GM12878 (cell line): ENCODE data around the gene DDR2.

Experiments
- ATF7 ChIP-seq: fragments of 450-650 bp; IDR thresholded peaks from 2 replicates; pipeline ENCODE4 v1.6.1; 2016; ENCODE audit warnings: low read depth, mild to moderate bottlenecking
- CTCF ChIP-seq, 3 experiments: IDR thresholded peaks in 2 of 3; conservative IDR thresholded peaks in 1 of 3; 2 replicates each; pipeline ENCODE4 v1.5.1; 2011; ENCODE audit warnings: low read depth in 3 of 3, low read length in 3 of 3, mild to moderate bottlenecking in 3 of 3, control low read depth in 2 of 3, moderate library complexity in 2 of 3, inconsistent platforms in 1 of 3, mixed read lengths in 1 of 3; ENCODE audit not compliant: control insufficient read depth in 2 of 3, insufficient read depth in 1 of 3; ENCODE audit errors: extremely low read depth in 1 of 3
- ETV6 ChIP-seq, 2 experiments: fragments of 450-650 bp in 1 of 2; IDR thresholded peaks in 1 of 2; conservative IDR thresholded peaks in 1 of 2; 2 replicates each; pipeline ENCODE4 v1.6.1; 2014; ENCODE audit warnings: antibody characterized with exemption in 1 of 2, borderline replicate concordance in 1 of 2, low read depth in 1 of 2, mild to moderate bottlenecking in 1 of 2, moderate library complexity in 1 of 2
- HCFC1 ChIP-seq: fragments of 150-350 bp; IDR thresholded peaks from 2 replicates; pipeline ENCODE4 v1.6.1; 2014; ENCODE audit warnings: low read length
- MAX ChIP-seq: IDR thresholded peaks from 2 replicates; pipeline ENCODE4 v1.6.1; 2012; ENCODE audit warnings: low read depth, low read length, improper control_type of control experiment
- STAT3 ChIP-seq: IDR thresholded peaks from 2 replicates; pipeline ENCODE4 v1.6.1; 2011; ENCODE audit warnings: low read depth, low read length, improper control_type of control experiment
- TAF1 ChIP-seq: IDR thresholded peaks from 2 replicates; pipeline ENCODE4 v1.6.1; 2011; ENCODE audit warnings: mild to moderate bottlenecking, low read depth, low read length, borderline replicate concordance
- USF2 ChIP-seq: IDR thresholded peaks from 2 replicates; pipeline ENCODE4 v1.6.1; 2011; ENCODE audit warnings: low read depth, low read length, improper control_type of control experiment, borderline replicate concordance
- TF ChIP-seq, protein P1 (sequence below): fragments of 450-650 bp; IDR thresholded peaks from 2 replicates; pipeline ENCODE4 v1.6.1; 2016; ENCODE audit warnings: mild to moderate bottlenecking

DNA sequence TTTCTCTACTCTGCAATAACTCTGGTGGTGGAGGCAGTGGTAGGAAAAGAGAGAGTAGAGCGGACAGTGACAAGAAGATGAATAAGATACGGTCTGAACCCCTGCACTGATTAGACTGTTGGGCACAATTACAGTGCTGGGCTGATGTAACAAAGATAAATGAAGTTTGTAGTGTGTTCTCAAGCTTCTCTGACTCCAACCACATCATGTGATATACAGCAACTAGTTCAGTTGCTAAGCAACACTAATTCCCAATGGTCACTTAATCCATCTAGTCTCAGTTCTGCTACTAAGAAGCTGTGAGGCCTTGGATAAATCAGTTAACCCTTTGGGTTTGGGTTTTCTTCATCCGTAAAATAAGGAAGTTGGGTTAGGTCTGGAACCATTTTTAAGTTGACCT, 17.3 kb downstream of the DDR2 start:
- TF ChIP-seq ATF7, result no peak
- TF ChIP-seq MAX, result no peak
- no peak for TF ChIP-seq CTCF (IDR thresholded peaks at IDR 0.05 in 2 of 3, conservative IDR thresholded peaks at IDR 0.05 in 1 of 3; ENCODE audit: control insufficient read depth in 2 of 3, extremely low read depth in 1 of 3, insufficient read depth in 1 of 3, low read depth in 3 of 3, low read length in 3 of 3)
- no peak for TF ChIP-seq HCFC1
- TF ChIP-seq TAF1, result no peak
- no peak for TF ChIP-seq STAT3
- TF ChIP-seq, protein P1, sequence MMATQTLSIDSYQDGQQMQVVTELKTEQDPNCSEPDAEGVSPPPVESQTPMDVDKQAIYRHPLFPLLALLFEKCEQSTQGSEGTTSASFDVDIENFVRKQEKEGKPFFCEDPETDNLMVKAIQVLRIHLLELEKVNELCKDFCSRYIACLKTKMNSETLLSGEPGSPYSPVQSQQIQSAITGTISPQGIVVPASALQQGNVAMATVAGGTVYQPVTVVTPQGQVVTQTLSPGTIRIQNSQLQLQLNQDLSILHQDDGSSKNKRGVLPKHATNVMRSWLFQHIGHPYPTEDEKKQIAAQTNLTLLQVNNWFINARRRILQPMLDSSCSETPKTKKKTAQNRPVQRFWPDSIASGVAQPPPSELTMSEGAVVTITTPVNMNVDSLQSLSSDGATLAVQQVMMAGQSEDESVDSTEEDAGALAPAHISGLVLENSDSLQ, result no peak
- no peak for TF ChIP-seq ETV6 (conservative IDR thresholded peaks at IDR 0.05 in 1 of 2, IDR thresholded peaks at IDR 0.05 in 1 of 2; ENCODE audit: borderline replicate concordance in 1 of 2, low read depth in 1 of 2)
- no peak for TF ChIP-seq USF2
